ENCODE data around the gene RBBP8NL.

The RBBP8NL gene

GRCh38 chr20:62427172-62428001 is at the start of gene RBBP8NL:
Gene RBBP8NL, minus strand, starts transcription at chr20:62427539. Its CDS starts 7,892 bp downstream, at chr20:62419647.
- no peak for DNase-seq

GRCh38 chr20:62476056-62476838 is 48.9 kb upstream of the RBBP8NL start:
- no peak for DNase-seq

- no peak for DNase-seq
Observed at GRCh38 chr20:62475772-62476055, 48.4 kb upstream of the RBBP8NL start, which contains the start of gene GATA5. Gene GATA5, minus strand, starts transcription at chr20:62475995. Its CDS starts 474 bp downstream, at chr20:62475521.

- no peak for DNase-seq
Observed at GRCh38 chr20:62475027-62475771, 47.9 kb upstream of the RBBP8NL start.

- no peak for DNase-seq
Observed at GRCh38 chr20:62474604-62475026, 47.3 kb upstream of the RBBP8NL start.

- DNase-seq: no peak
Observed at GRCh38 chr20:62473717-62474603, 46.6 kb upstream of the RBBP8NL start.

- no peak for DNase-seq
Observed at GRCh38 chr20:62472941-62473585, 45.7 kb upstream of the RBBP8NL start.

GRCh38 chr20:62472138-62472940 is 45.0 kb upstream of the RBBP8NL start:
- DNase-seq: no peak

GRCh38 chr20:62470459-62470858 is 43.1 kb upstream of the RBBP8NL start:
- DNase-seq: no peak

GRCh38 chr20:62470001-62470400 is 42.7 kb upstream of the RBBP8NL start:
- DNase-seq: no peak

- no peak for DNase-seq
Observed at GRCh38 chr20:62469352-62469751, 42.0 kb upstream of the RBBP8NL start.

GRCh38 chr20:62466806-62467537 is 39.6 kb upstream of the RBBP8NL start:
- no peak for DNase-seq

- no peak for DNase-seq
Observed at GRCh38 chr20:62466072-62466760, 38.9 kb upstream of the RBBP8NL start.

GRCh38 chr20:62464990-62465389 is 37.7 kb upstream of the RBBP8NL start:
- DNase-seq: no peak

- no peak for DNase-seq
Observed at GRCh38 chr20:62464425-62464770, 37.1 kb upstream of the RBBP8NL start.

GRCh38 chr20:62463651-62464424 is 36.5 kb upstream of the RBBP8NL start:
- no peak for DNase-seq

GRCh38 chr20:62462976-62463592 is 35.7 kb upstream of the RBBP8NL start:
- DNase-seq: no peak

GRCh38 chr20:62461834-62462233 is 34.5 kb upstream of the RBBP8NL start:
- no peak for DNase-seq
